T-cell (primary cell): ENCODE results near the gene APBB2. TPM values are rescaled to one million over a fixed set of nuclear protein-coding genes. Genes with fewer than 3 reads are reported as not detected.

ENCODE experiments used
- ATAC-seq, 4 experiments: fragments of 200-7000 bp in 3 of 4; fragments of 150-1000 bp in 1 of 4; cut with Tn5 transposase; replicated peaks in 1 of 4; 1 replicate in 3 of 4; 2 replicates in 1 of 4; pipeline ENCODE4 v1.10.0; 2021; ENCODE audit warnings: moderate library complexity in 3 of 4, mild to moderate bottlenecking in 2 of 4, moderate number of reproducible peaks in 1 of 4
- CTCF ChIA-PET, 2 donors: fragments of 300-600 bp; sonication (Branson Sonifier 250); formaldehyde crosslinking; loops; one replicate each; lab custom pipeline; 2022; ENCODE audit warnings: antibody characterized with exemption in 2 of 2; lab: Charles Lee
- POLR2A ChIA-PET, 2 donors: fragments of 300-600 bp; sonication (Branson Sonifier 250); formaldehyde crosslinking; loops; one replicate each; lab custom pipeline; 2022; ENCODE audit warnings: antibody characterized with exemption in 2 of 2; lab: Charles Lee
- DNase-seq, 35 experiments: peaks; one replicate each; pipeline versions ENCODE4 v3.0.0 to v3.0.0-alpha.2; 2013 to 2023
- H3K27ac ChIP-seq: one replicate; pipeline ENCODE4 v1.5.1; 2013; ENCODE audit warnings: low read length
- H3K27me3 ChIP-seq, 2 experiments: replicated peaks in 1 of 2; 1 replicate in 1 of 2; 2 replicates in 1 of 2; pipeline versions ENCODE4 v1.6.1 to v1.7.0; 2013; ENCODE audit warnings: low read length in 1 of 2, mixed read lengths in 1 of 2; ENCODE audit not compliant: control insufficient read depth in 2 of 2, insufficient read depth in 2 of 2; ENCODE audit errors: extremely low read depth in 1 of 2
- H3K36me3 ChIP-seq, 2 donors: 1 replicate in 1 of 2; 2 replicates in 1 of 2; pipeline versions ENCODE4 v1.6.1 to v1.7.0; 2013; ENCODE audit warnings: low read length in 1 of 2; ENCODE audit not compliant: control insufficient read depth in 2 of 2, insufficient read depth in 1 of 2; ENCODE audit errors: extremely low read depth in 1 of 2
- H3K4me1 ChIP-seq, 2 experiments: 1 replicate in 1 of 2; 2 replicates in 1 of 2; pipeline versions ENCODE4 v1.6.1 to v1.7.0; 2013; ENCODE audit warnings: low read length in 2 of 2, mixed read lengths in 1 of 2; ENCODE audit not compliant: insufficient read depth in 2 of 2, control insufficient read depth in 1 of 2; ENCODE audit errors: extremely low read depth in 1 of 2
- H3K4me3 ChIP-seq, 2 donors: 1 replicate in 1 of 2; 2 replicates in 1 of 2; pipeline versions ENCODE4 v1.5.1 to v1.7.0; 2013; ENCODE audit warnings: mild to moderate bottlenecking in 2 of 2, low read length in 1 of 2, moderate library complexity in 1 of 2; ENCODE audit not compliant: control insufficient read depth in 1 of 2; ENCODE audit errors: extremely low read depth in 1 of 2
- H3K9me3 ChIP-seq: 2 replicates; pipeline ENCODE4 v1.7.0; 2013
- H3K27ac Mint-ChIP-seq, 2 donors: one replicate each; pipeline ENCODE4 v1.8.0; 2020 to 2021; ENCODE audit warnings: mild to moderate bottlenecking in 2 of 2, mixed read lengths in 2 of 2
- H3K27me3 Mint-ChIP-seq, 2 donors: one replicate each; pipeline ENCODE4 v1.8.0; 2021 to 2022; ENCODE audit warnings: mixed read lengths in 2 of 2
- H3K36me3 Mint-ChIP-seq: one replicate; pipeline ENCODE4 v1.8.0; 2021; ENCODE audit warnings: mixed read lengths
- H3K4me1 Mint-ChIP-seq, 3 donors: one replicate each; pipeline ENCODE4 v1.8.0; 2020 to 2022; ENCODE audit warnings: mixed read lengths in 3 of 3, mild to moderate bottlenecking in 1 of 3
- H3K4me3 Mint-ChIP-seq, 3 donors: one replicate each; pipeline ENCODE4 v1.8.0; 2020 to 2022; ENCODE audit warnings: mild to moderate bottlenecking in 3 of 3, mixed read lengths in 3 of 3, moderate library complexity in 3 of 3
- H3K9me3 Mint-ChIP-seq, 3 donors: one replicate each; pipeline ENCODE4 v1.8.0; 2020 to 2022; ENCODE audit warnings: mixed read lengths in 3 of 3
- WGBS: methylation state at CpG from one replicate; pipeline ENCODE4 v1.1.5; 2013; ENCODE audit warnings: missing lambda C conversion rate; ENCODE audit not compliant: insufficient coverage; 5-methylcytosine and 5-hydroxymethylcytosine counted together
- total RNA-seq, 35 experiments: library from RNA in 6 of 35; stranded (reverse) in 6 of 35; fragments of 120-200 nt in 1 of 35; gene quantifications; one replicate each; pipeline versions ENCODE4 v1.2.1 to v1.2.4 and lab custom pipeline; 2013 to 2026

The APBB2 gene
- total RNA-seq, 5 donors from 2014 or later (not counting 1 experiment from before 2014, with no cell fraction given), result 0.23 to 1.6 (median 0.70) TPM

DNA sequence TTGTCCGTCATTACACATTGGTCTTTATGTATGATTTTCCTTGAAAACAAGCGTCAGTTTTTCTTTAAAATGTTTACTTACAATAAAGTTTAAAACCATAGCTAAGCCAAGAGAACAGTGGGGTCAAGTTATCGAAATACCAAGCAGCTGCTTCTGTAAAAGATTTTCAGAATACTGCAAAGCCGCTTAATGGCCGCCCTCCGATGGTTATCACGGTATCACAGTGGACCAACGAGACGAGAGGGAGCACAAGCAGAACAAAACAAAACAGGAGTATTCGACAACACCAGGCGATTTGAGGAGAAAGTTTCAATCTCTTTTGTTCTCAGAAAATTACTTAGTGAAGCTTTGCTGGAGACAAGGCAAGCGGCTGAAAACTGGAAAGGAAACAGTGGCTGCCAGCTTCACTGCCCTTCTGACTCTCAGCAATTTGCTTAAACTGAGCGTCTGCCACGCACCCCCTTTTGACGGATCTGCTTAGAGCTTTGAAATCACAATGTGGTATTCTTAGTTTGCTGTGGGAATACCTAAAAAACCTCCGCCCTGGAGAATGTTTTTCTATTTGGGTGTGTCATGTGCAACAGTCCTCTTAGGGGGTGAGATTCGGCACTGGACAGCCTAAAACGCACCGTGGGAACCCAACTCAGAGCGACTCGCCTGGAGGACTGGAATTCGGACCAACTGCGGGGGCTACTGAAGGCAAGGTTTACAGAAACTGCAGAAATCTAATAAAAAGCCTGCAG lies 264.8 kb downstream of the APBB2 start:
- H3K4me3 Mint-ChIP-seq, result no peak overlapping the region
- 96% methylated on average over 12 of the region's 23 CpGs for whole genome bisulfite sequencing

DNA sequence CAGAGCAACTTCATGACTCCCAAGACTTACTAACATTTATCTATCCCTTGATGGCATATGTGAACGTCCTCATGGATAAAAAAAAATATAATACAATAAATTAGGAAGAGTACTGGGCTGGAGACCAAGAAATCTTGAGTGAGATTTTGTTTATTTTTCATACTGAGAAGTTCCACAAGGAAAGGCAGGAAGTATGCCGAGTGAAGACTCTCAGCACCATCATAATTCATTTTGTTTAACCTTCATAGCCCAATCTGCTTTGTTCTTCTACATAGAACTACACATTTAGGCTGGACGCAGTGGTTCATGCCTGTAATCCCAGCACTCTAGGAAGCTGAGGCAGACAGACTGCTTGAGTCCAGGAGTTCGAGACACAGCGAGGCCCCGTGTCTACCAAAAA lies 266.3 kb downstream of the APBB2 start:
- Histone ChIP-seq H3K4me1 (no peaks in the 10 kb centered on the region), H3K27me3 (no peaks in the 10 kb centered on the region), H3K4me3 (no peak overlapping the region), H3K9me3 (no peaks in the 10 kb centered on the region), H3K27ac (no peak overlapping the region), H3K36me3 (no peaks in the 10 kb centered on the region)
- ATAC-seq (no peak), DNase-seq (no peak)
- Mint-ChIP-seq H3K27me3 (peaks cover 3 to 4% of the 10 kb centered on the region in 2 donors), H3K36me3 (no peaks in the 10 kb centered on the region), H3K4me1 (no peaks in the 10 kb centered on the region), H3K4me3 (no peak overlapping the region), H3K27ac (no peak overlapping the region), H3K9me3 (no peaks in the 10 kb centered on the region)
- 95% methylated on average over 5 of the region's 6 CpGs for WGBS
- POLR2A ChIA-PET, result no interaction called here
- CTCF ChIA-PET, result interaction anchor here in 1 of 2 donors (0.7 kb wide), 1 partner anchor 1162 kb away, joined by 5 read pairs; no protein-coding TSS in a partner anchor

More for the DNA sequence above, 264.8 kb downstream of the APBB2 start:
- Histone ChIP-seq H3K4me1 (no peaks in the 10 kb centered on the region), H3K4me3 (no peak overlapping the region), H3K27ac (no peak overlapping the region), H3K27me3 (no peaks in the 10 kb centered on the region), H3K36me3 (no peaks in the 10 kb centered on the region), H3K9me3 (no peaks in the 10 kb centered on the region)
- H3K36me3 Mint-ChIP-seq, result no peaks in the 10 kb centered on the region
- ChIA-PET POLR2A (no interaction called here), CTCF (interaction anchor here in 1 of 2 donors (0.8 kb wide), 1 partner anchor 12 kb away, joined by 4 read pairs; no protein-coding TSS in a partner anchor)
- H3K4me1 Mint-ChIP-seq, result no peaks in the 10 kb centered on the region
- no peak overlapping the region for H3K27ac Mint-ChIP-seq
- DNase-seq, result no peak
- ATAC-seq, result no peak
- H3K27me3 Mint-ChIP-seq, result peaks cover 0 to 2% of the 10 kb centered on the region in 2 donors
- H3K9me3 Mint-ChIP-seq, result no peaks in the 10 kb centered on the region

DNA sequence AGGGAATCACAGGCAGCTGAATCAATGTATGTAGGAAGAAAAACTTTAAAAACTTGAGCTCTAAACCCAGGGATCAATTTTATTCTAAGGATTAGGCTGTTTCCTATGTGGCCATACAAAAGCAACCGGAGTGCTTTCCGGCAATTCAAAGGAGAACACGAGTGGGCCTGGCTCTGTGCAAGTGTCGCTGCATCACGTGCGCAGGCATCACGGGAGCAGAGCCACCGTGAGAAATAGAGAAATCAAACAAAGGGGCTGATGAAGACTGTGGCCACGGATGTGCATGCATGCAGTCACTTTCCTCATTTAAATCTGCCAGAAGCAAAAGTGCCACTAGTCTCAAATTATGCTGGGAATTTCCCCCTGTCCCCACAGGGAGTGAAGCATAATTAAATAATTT lies 267.7 kb downstream of the APBB2 start:
- Histone ChIP-seq H3K4me1 (no peaks in the 10 kb centered on the region), H3K4me3 (no peak overlapping the region), H3K9me3 (no peaks in the 10 kb centered on the region), H3K27me3 (no peaks in the 10 kb centered on the region), H3K36me3 (no peaks in the 10 kb centered on the region), H3K27ac (no peak overlapping the region)
- Mint-ChIP-seq H3K9me3 (no peaks in the 10 kb centered on the region), H3K4me3 (no peak overlapping the region), H3K36me3 (no peaks in the 10 kb centered on the region), H3K4me1 (no peaks in the 10 kb centered on the region), H3K27me3 (peaks cover 9 to 11% of the 10 kb centered on the region in 2 donors), H3K27ac (no peak overlapping the region)
- ChIA-PET POLR2A (no interaction called here), CTCF (no interaction called here)
- ATAC-seq, result no peak
- no peak for DNase-seq
- 91% methylated on average over 9 of the region's 9 CpGs for WGBS

DNA sequence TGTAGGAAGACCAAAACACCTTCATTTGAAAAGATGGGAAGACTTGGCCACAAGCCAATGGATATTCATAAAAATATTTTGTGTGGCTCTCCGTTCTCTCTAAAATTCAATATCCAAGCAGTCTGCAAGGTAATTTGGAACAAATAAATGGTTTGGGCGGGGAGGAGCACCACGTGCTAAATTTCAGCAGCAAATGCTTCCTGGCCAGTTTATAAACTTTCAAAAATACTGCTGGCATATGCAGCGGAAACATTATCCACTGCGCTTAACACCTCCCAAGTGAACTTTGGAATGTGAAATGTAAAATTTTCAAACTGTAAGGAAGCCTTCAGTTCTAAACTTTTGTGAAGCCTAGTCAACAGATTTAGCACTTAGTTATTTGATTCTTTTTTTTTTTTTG lies 273.6 kb downstream of the APBB2 start:
- ATAC-seq (no peak), DNase-seq (no peak)
- H3K36me3 ChIP-seq, result no peaks in the 10 kb centered on the region
- Mint-ChIP-seq H3K4me1 (no peaks in the 10 kb centered on the region), H3K36me3 (no peaks in the 10 kb centered on the region), H3K27ac (no peak overlapping the region), H3K4me3 (no peak overlapping the region), H3K27me3 (peaks cover 11% of the 10 kb centered on the region in 2 donors), H3K9me3 (no peaks in the 10 kb centered on the region)
- no peak overlapping the region for H3K4me3 ChIP-seq
- no peaks in the 10 kb centered on the region for H3K4me1 ChIP-seq
- no peaks in the 10 kb centered on the region for H3K9me3 ChIP-seq
- no peak overlapping the region for H3K27ac ChIP-seq
- POLR2A ChIA-PET, result no interaction called here
- CTCF ChIA-PET, result no interaction called here
- peaks cover 0 to 3% of the 10 kb centered on the region in 2 experiments for H3K27me3 ChIP-seq
- no CpG with 5 or more reads among the region's 5 CpGs for WGBS

DNA sequence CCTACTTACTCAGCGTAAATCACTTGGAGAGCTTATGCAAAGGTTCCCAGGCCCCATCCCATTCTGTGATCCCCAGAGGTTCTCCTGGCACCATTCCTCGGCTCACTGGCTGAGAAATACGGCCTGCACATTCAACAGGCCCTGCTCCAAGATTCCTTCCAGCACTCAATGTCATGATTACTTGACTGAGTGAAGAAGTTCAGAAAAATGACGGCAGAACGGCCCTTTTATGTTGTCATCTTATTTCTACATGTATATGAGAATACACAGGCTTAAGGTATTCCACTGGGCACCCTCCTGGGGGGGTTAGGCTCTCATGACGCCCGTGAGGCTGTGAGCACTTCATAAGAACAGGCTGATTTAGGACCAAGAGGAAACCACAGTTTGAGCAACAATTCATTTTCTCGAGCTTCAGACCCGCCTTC lies 274.0 kb downstream of the APBB2 start:
- H3K36me3 Mint-ChIP-seq, result no peaks in the 10 kb centered on the region

GRCh38 chr4:40939856-40940255 lies 274.5 kb downstream of the APBB2 start:
- POLR2A ChIA-PET, result no interaction called here
- WGBS, result no CpG with 5 or more reads among the region's 2 CpGs
- no peaks in the 10 kb centered on the region for H3K9me3 ChIP-seq
- no peak for DNase-seq
- no peak overlapping the region for H3K4me3 ChIP-seq
- H3K27me3 ChIP-seq, result peaks cover 0 to 3% of the 10 kb centered on the region in 2 experiments
- ATAC-seq, result no peak
- Mint-ChIP-seq H3K4me1 (no peaks in the 10 kb centered on the region), H3K36me3 (no peaks in the 10 kb centered on the region), H3K9me3 (no peaks in the 10 kb centered on the region), H3K4me3 (no peak overlapping the region), H3K27ac (no peak overlapping the region), H3K27me3 (peaks cover 11% of the 10 kb centered on the region in 2 donors)
- CTCF ChIA-PET, result no interaction called here
- H3K4me1 ChIP-seq, result no peaks in the 10 kb centered on the region
- no peak overlapping the region for H3K27ac ChIP-seq
- no peaks in the 10 kb centered on the region for H3K36me3 ChIP-seq

More for the DNA sequence above, 274.0 kb downstream of the APBB2 start:
- no peak overlapping the region for H3K27ac Mint-ChIP-seq
- Histone ChIP-seq H3K27ac (no peak overlapping the region), H3K27me3 (peaks cover 0 to 3% of the 10 kb centered on the region in 2 experiments), H3K9me3 (no peaks in the 10 kb centered on the region), H3K36me3 (no peaks in the 10 kb centered on the region), H3K4me1 (no peaks in the 10 kb centered on the region), H3K4me3 (no peak overlapping the region)
- no peak overlapping the region for H3K4me3 Mint-ChIP-seq
- POLR2A ChIA-PET, result no interaction called here
- ATAC-seq (no peak), DNase-seq (no peak)
- H3K27me3 Mint-ChIP-seq, result peaks cover 11% of the 10 kb centered on the region in 2 donors
- CTCF ChIA-PET, result no interaction called here
- 50% methylated on average over 3 of the region's 9 CpGs for WGBS
- no peaks in the 10 kb centered on the region for H3K4me1 Mint-ChIP-seq
- no peaks in the 10 kb centered on the region for H3K9me3 Mint-ChIP-seq
